ENCODE results near the gene S100A4.

The S100A4 gene

DNA sequence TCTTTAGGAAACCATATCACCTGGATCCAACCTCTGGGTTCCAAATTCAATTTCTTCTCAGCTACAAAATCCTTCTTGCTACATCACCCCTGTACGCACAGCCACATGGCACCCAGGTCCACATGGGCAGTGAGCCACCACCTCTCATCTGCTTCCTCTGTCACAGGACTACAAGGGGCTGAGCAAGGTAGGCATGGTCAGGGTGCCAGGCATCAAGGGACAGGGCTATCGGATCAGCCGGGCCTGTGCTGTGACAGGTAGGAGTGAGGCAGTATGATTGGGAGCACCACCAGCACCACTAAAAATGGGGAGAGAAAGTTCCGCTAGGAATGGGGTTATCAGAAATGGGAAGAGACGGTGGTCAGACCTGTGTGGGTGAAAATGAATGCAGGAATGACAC is 39.2 kb downstream of the S100A4 start:
- H3K4me1 Mint-ChIP-seq = peaks cover 36% of the 10 kb centered on the region
- no peak overlapping the region for H3K4me3 Mint-ChIP-seq
- TF ChIP-seq, protein P1, sequence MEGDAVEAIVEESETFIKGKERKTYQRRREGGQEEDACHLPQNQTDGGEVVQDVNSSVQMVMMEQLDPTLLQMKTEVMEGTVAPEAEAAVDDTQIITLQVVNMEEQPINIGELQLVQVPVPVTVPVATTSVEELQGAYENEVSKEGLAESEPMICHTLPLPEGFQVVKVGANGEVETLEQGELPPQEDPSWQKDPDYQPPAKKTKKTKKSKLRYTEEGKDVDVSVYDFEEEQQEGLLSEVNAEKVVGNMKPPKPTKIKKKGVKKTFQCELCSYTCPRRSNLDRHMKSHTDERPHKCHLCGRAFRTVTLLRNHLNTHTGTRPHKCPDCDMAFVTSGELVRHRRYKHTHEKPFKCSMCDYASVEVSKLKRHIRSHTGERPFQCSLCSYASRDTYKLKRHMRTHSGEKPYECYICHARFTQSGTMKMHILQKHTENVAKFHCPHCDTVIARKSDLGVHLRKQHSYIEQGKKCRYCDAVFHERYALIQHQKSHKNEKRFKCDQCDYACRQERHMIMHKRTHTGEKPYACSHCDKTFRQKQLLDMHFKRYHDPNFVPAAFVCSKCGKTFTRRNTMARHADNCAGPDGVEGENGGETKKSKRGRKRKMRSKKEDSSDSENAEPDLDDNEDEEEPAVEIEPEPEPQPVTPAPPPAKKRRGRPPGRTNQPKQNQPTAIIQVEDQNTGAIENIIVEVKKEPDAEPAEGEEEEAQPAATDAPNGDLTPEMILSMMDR (IDR thresholded peaks at IDR 0.05; ENCODE audit: unreplicated experiment in 3 of 3) = no peak
- H3K27ac Mint-ChIP-seq = peak overlapping the region; percentile 81 to 96 (median 90)
- no peaks in the 10 kb centered on the region for H3K27me3 Mint-ChIP-seq (ENCODE audit: low read depth)
- H3K36me3 Mint-ChIP-seq (ENCODE audit: low read depth) = no peaks in the 10 kb centered on the region
- no peaks in the 10 kb centered on the region for H3K9me3 Mint-ChIP-seq

DNA sequence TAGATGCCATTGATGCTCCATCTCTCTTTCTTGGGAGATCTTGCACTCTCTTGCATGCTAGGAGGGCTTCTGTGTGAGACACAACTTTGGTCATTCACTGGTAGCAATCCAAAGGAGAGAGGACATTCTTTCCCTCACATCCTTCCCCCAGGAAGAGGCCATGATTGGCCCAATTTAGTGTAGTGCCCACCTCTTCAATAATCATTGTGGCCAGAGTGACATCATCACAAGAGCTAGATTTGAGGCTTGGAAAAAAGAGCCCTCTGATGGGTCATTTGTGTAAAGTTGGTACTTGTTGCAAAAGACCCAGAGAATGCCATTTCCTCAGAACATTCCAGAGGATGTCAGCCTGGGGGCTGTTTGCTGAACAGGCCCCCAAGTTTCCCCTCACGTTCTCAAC is 40.0 kb downstream of the S100A4 start:
- TF ChIP-seq, protein P1 (IDR thresholded peaks at IDR 0.05; ENCODE audit: unreplicated experiment in 3 of 3) = no peak
- H3K27ac Mint-ChIP-seq = peak overlapping the region; percentile 81 to 96 (median 90)
- no peaks in the 10 kb centered on the region for H3K27me3 Mint-ChIP-seq (ENCODE audit: low read depth)
- no peak overlapping the region for H3K4me3 Mint-ChIP-seq
- H3K9me3 Mint-ChIP-seq = no peaks in the 10 kb centered on the region
- no peaks in the 10 kb centered on the region for H3K36me3 Mint-ChIP-seq (ENCODE audit: low read depth)
- peaks cover 29% of the 10 kb centered on the region for H3K4me1 Mint-ChIP-seq

DNA sequence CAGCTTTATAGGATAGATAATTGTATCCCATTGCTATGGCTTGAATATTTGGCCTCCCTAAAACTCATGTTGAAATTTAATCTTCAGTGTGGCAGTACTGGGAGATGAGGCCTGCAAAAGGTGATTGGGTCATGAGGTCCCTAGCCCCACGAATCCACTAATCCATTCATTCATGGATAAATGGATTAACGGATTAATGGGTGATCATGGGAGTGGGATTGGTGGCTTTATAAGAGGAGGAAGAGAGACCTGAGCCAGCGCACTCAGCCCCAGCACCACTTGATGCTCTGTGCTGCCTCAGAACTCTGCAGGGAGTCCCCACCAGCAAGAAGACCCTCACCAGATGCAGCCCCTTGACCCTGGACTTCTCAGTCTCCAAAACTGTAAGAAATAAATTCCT is 41.8 kb downstream of the S100A4 start:
- H3K36me3 Mint-ChIP-seq (ENCODE audit: low read depth) = no peaks in the 10 kb centered on the region
- TF ChIP-seq, protein P1 (IDR thresholded peaks at IDR 0.05; ENCODE audit: unreplicated experiment in 3 of 3) = no peak
- no peak overlapping the region for H3K4me3 Mint-ChIP-seq
- H3K27ac Mint-ChIP-seq = peak overlapping the region in 2 of 3 experiments; percentile 55 to 63
- H3K4me1 Mint-ChIP-seq = peaks cover 35% of the 10 kb centered on the region
- no peaks in the 10 kb centered on the region for H3K9me3 Mint-ChIP-seq
- H3K27me3 Mint-ChIP-seq (ENCODE audit: low read depth) = no peaks in the 10 kb centered on the region

DNA sequence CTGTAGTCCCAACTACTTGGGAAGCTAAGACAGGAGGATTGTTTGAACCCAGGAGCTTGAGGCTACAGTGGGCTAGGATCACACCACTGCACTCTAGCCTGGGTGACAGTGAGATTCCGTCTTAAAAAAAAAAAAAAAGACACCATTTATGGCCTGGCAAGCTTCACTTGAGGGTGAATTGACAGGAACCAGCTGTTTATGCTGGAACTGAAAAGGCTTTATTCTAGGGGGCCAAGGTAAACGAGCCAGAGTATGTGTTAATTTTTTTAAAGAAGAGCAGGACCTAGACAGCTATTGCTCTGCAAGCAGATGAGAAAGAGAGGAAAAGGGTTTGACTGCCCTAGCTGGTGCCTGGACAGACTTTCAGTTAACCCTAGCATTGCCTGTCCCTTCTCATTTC is 46.9 kb downstream of the S100A4 start:
- peak overlapping the region in 2 of 3 experiments; percentile 3 to 29 for H3K27ac Mint-ChIP-seq
- H3K9me3 Mint-ChIP-seq = no peaks in the 10 kb centered on the region
- H3K27me3 Mint-ChIP-seq (ENCODE audit: low read depth) = no peaks in the 10 kb centered on the region
- no peaks in the 10 kb centered on the region for H3K36me3 Mint-ChIP-seq (ENCODE audit: low read depth)
- TF ChIP-seq, protein P1 (IDR thresholded peaks at IDR 0.05; ENCODE audit: unreplicated experiment in 3 of 3) = no peak
- H3K4me1 Mint-ChIP-seq = peaks cover 13% of the 10 kb centered on the region
- no peak overlapping the region for H3K4me3 Mint-ChIP-seq

DNA sequence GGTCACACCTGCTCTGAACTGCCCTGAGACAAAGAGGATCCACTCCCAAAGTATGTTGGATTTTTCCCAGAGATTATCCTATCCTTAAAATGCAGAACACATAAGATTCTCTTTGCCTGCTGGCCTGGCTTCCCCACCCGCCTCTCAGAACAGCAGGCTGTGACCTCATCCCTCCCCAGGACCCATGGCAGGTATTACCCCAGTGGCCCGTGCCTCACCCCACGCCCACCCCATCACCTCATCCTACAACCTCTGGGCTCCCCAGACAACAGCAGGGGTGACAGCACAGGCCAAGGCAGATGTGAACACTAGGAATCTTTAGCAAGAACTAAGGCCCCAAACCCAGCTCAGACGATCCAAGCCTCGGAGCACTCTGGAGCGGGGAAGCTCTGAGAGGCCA is 50.1 kb downstream of the S100A4 start:
- H3K4me1 Mint-ChIP-seq = peaks cover 12% of the 10 kb centered on the region
- H3K4me3 Mint-ChIP-seq = no peak overlapping the region
- no peaks in the 10 kb centered on the region for H3K27me3 Mint-ChIP-seq (ENCODE audit: low read depth)
- TF ChIP-seq, protein P1 (IDR thresholded peaks at IDR 0.05; ENCODE audit: unreplicated experiment in 3 of 3) = no peak
- no peaks in the 10 kb centered on the region for H3K9me3 Mint-ChIP-seq
- no peaks in the 10 kb centered on the region for H3K36me3 Mint-ChIP-seq (ENCODE audit: low read depth)
- H3K27ac Mint-ChIP-seq = peak overlapping the region in 1 of 3 experiments; percentile 76

DNA sequence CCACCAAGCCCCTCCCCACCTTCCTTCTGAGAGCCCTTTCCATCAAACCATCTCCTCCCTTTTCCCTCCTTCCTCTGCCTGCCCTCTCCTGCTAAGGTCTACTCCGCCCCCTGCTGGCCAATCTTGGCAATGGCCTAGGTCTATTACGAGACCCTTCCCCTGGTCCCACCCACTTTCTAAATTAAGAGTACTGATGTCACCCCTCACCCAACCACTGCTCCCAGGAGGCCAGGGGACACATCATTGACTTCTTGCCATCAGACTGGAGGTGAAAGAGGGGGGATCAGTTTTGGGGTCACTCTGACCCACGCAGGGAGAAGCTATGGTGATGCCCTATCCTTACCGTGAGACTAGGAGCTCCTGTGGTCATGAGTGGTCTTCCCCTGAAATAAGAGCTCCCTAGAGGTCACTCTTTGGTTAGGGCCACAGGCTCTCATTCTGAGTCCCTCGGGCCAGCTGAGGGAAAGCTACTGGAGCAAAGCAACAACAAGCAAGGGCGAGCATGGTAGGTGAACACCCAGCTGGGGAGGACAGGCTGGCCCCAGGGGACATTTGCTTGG is 50.5 kb downstream of the S100A4 start:
- Mint-ChIP-seq H3K9me3 (no peaks in the 10 kb centered on the region), H3K27ac (peak overlapping the region in 2 of 3 experiments; percentile 2 to 9), H3K4me3 (no peak overlapping the region), H3K4me1 (peaks cover 16% of the 10 kb centered on the region), H3K27me3 (ENCODE audit: low read depth) (no peaks in the 10 kb centered on the region), H3K36me3 (ENCODE audit: low read depth) (no peaks in the 10 kb centered on the region)
- TF ChIP-seq, protein P1 (IDR thresholded peaks at IDR 0.05; ENCODE audit: unreplicated experiment in 3 of 3) = peak; percentile 83 to 94 (median 85)

Data from nephron (organoid).